NCI-H446 treated with DMSO at 0.1 percent for 48 hours (cell line): ENCODE measurements around the gene NWD2.
"Not testable (repeated sequence)": the region's sequence is repeated elsewhere in the genome, so short reads cannot be mapped to it uniquely, and the experiment has no call there.

ENCODE experiments used
- DNase-seq: peaks from one replicate; lab custom pipeline; 2025; lab: John Stamatoyannopoulos, UW

The NWD2 gene, protein sequence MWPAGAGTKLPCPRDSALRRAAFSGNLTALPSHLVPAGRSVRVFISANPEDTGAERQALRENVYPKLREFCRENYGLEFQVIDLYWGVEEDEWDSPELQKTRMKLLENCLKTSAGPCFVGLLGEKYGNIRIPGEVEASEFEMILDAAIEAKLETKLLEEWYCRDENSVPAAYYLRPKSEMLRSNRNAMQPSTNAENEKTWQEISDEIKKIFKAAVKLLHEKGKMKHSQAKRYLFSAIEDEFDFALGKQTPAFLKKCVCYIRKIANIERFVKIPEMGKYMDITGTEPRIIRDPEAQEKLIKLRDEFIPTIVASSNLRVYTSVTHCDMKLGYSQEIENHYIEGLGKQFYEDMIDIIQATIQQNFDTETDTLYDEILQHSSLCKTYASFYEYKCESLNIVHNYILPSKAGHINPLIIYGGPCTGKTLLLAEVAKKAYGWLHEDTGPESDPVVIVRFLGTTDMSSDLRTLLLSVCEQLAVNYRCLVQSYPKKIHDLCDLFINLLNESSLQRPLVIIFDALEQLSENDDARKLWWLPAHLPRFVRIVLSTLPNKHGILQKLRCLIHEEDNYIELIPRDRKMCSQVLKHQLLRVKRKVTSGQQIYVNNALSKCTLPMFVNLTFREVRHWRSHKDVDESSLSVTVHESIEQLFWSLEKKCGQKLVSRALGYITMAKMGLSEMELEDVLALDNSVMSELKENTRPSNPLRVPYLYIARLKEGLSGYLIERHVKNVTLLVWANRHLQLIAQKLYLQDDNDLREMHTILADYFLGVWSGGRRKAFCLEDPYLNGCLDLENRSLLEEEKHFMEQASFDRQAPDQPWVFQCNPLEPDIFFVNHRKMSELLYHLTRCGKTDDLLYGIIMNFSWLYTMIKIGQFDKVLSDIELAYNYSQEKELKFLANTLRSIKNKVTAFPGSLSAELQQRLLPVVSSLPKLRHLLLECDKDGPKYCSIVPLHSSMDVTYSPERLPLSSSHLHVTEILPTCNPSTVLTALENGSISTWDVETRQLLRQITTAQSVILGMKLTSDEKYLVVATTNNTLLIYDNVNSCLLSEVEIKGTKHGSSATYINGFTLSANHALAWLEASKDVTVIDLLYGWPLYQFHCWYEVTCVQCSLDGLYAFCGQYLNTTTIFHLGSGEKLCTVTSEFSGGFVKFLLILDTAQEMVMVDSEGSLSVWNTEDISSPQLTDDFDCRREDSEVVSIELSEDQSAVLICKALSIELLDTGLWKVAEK (N-terminal part only)

GRCh38 chr4:37244583-37245390 is at the start of gene NWD2:
Gene NWD2, plus strand, starts transcription at chr4:37244743. Its CDS starts 325 bp downstream, at chr4:37245068.
- peak; percentile 19 for DNase-seq

DNA sequence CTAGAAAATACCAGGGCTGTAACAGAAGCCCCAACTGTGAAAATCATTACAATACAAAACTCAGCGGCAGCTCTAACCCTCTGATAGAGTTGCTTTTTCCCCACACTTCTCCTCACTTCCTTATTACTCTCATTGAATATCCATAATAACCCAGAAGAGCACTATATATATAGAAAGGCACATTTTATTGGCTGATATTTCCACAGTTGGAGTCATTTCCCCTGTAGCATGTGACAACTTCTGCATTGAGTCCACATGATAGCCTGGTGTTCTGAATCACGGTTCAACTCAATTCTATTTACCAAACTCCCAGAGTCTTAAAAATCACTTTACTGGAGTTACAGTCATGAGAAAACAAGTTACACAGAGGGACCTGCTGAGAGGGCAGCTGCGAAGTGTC is 46.6 kb upstream of the NWD2 start:
- DNase-seq, result no peak

GRCh38 chr4:37204740-37205139 is 39.8 kb upstream of the NWD2 start:
- not testable (repeated sequence) for DNase-seq

DNA sequence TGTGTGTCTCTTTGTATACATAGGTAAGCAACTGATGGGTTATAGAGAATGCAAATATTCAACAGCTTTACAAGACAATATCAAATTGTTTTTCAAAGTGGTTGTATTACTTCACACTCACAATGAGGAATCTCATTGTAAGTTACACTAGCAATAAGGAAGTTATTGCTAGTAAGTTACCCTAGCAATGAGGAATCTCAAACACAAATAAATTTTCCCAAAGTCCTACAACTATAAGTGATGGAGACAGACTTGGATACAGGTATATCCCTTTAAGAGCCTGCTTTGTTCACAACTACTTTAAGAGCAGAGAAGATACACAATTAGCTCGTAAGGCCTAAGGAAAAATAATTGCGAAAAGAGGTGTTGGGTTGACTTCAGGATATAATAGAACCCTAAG is 28.3 kb upstream of the NWD2 start:
- no peak for DNase-seq

- DNase-seq, result peak; percentile 62
Measured at GRCh38 chr4:37219242-37219641, 25.3 kb upstream of the NWD2 start.

DNA sequence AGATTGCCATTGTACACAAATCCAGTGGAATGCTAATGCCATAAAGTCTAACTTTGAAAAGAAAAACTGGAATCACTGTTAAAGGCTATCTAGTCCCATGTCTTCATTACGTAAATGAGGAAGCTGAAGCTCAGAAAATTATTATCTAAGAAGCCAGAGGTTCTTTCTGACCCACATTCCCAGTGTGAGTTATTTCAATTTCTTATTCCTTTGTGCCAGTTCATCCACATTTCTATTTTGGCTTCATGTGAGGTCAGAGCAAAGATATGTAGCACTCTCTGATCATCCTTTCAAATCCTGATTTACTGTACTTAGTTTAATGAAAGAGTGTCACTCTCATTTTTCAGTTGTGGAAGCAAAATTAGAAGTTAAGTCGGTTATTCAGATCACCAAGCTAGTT is 24.6 kb upstream of the NWD2 start:
- DNase-seq, result no peak

DNA sequence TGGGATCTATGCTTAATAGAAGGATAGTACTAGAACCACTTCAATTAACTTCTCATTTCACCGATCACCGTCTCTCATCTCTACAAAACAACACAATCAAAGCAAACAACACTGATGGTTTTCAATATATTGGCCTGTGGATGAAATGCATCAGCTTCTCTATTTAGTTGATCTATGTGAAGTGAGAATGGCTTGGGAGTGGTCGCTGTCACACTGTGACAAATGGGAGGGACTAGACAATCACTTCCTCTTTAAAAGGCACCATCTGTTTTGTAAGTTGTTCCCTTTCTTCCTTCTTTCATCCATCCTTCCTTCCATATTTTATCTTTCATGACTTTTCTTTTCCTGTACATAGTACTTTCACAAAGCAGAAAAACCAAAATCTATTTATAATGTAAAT is 23.9 kb upstream of the NWD2 start:
- no peak for DNase-seq

- no peak for DNase-seq
Measured at GRCh38 chr4:37223732-37224131, 20.8 kb upstream of the NWD2 start.

GRCh38 chr4:37224854-37225253 is 19.7 kb upstream of the NWD2 start:
- DNase-seq, result no peak

GRCh38 chr4:37225778-37226177 is 18.8 kb upstream of the NWD2 start:
- no peak for DNase-seq

- no peak for DNase-seq
Measured at GRCh38 chr4:37232315-37232714, 12.2 kb upstream of the NWD2 start.

DNA sequence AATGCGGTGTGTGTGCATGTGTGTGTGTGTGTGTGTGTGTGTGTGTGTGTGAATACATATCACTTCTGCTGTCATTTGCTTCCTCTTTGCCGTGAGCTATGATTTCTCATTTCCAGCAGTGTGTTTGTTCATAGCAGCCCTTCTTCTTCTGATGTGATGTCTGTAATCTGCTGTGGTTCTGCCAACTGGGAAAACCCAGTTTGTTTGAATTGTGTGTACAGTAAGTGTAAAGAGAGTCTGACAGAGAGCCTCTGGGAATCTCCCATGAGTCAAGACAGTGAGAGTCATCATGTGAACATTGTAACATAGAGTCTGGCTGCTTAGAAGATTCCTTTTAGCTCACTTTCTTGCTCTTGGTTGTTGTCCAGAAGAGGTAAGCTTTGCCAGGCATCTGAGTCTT is 8.4 kb upstream of the NWD2 start:
- DNase-seq, result no peak

DNA sequence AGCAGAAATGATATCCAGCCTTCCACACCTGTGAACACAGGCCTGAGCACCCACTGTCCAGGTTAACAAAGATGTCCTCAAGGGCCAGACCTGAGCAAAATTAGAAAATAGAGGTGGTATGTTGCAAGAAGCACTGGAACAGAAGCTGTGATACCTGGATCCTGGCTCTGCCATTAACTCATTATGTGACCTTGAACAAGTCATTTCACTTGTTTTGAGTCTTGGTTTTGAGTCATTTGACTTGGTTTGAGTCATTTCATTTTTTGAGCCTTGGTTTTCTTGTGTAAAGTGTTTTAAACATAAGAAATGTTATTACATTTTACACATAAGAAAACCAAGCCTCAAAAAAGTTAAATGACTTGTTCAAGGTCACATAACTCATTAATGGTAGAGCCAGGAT is 2.9 kb upstream of the NWD2 start:
- DNase-seq, result no peak

- peak; percentile 43 for DNase-seq
Measured at GRCh38 chr4:37243051-37243450, 1.5 kb upstream of the NWD2 start.

GRCh38 chr4:37243722-37244582 is 591 bp upstream of the NWD2 start:
- no peak for DNase-seq

- no peak for DNase-seq
Measured at GRCh38 chr4:37245391-37245954, 930 bp downstream of the NWD2 start.

DNA sequence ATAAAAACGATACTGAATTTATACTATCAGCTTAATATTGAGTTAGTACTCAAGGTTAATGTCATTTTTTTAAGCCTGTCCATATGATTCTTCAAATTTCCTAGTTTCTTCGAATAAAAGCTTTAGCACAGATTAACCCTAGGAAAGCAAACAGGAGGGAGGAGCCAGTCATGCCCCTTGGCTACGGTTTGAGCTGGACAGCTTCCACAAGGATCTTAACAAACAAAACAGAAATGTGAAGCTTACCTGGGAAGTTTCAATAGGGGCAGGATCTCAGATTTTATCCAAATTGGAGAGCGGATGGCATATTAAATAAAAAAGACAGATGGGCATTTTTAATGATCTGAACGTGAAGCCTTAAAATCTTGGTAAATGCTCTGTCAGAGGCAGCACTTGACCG is 2.3 kb downstream of the NWD2 start:
- DNase-seq, result peak; percentile 27

DNA sequence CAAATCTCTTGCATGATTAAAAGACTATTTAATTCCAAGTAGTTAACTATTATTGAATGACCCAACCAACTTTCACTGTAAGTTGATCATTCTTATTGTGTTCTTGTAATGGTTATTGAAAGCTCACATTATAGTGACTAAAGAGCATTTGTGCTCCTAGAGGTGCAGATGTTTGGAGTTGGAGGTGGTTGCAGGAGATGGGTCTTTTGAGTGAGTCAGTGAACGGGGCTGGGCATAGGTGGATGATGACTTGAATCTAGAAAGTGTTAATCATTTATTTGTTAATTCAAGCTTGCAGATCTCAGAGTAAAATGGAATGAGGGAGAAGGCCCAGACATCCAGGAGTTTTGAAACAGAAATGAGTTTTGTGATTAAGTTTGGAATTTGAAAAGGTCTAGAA is 13.7 kb downstream of the NWD2 start:
- DNase-seq, result no peak

GRCh38 chr4:37268319-37268718 is 23.8 kb downstream of the NWD2 start:
- no peak for DNase-seq

DNA sequence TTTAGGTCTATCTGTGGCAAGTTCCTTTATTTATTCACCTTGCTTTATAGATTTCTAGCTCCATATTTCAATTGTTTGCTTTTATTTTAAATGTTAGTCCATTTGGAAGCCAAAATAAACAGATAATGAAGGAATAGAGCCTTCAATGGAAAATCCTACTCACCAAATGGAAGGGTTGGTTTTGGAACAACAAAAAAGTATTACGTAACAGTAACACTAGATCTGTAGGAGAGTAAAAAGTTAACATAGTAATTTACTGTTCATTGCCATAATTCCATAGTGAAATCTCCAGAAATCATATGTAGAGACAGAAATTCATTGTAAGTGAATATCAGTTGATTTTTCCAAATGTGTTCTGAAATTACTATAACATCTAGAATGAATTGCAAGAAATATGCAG is 34.6 kb downstream of the NWD2 start:
- DNase-seq, result no peak
